Mesenchymal stem cell (in vitro differentiated cells and primary cell): ENCODE data around the gene DDR1.

Source experiments
- DNase-seq: peaks from one replicate; pipeline ENCODE4 v3.0.0-alpha.2; 2013
- H2AFZ ChIP-seq: one replicate; pipeline ENCODE4 v1.6.1; 2013; ENCODE audit warnings: low read depth, mild to moderate bottlenecking, control low read depth, inconsistent platforms, low read length, moderate library complexity
- H2AK5ac ChIP-seq: 2 replicates; pipeline ENCODE4 v1.6.1; 2013; ENCODE audit warnings: low read length, moderate library complexity, mild to moderate bottlenecking, inconsistent platforms; ENCODE audit not compliant: severe bottlenecking
- H2BK120ac ChIP-seq: one replicate; pipeline ENCODE4 v1.6.1; 2013; ENCODE audit warnings: low read depth, mild to moderate bottlenecking, inconsistent platforms, low read length, moderate library complexity
- H2BK12ac ChIP-seq, 2 experiments: one replicate each; pipeline ENCODE4 v1.6.1; 2013; ENCODE audit warnings: inconsistent platforms in 2 of 2, low read length in 2 of 2, mild to moderate bottlenecking in 2 of 2, moderate library complexity in 2 of 2, control low read depth in 1 of 2
- H2BK15ac ChIP-seq: one replicate; pipeline ENCODE4 v1.6.1; 2013; ENCODE audit warnings: mild to moderate bottlenecking, low read depth, inconsistent platforms; ENCODE audit not compliant: poor library complexity, severe bottlenecking
- H2BK5ac ChIP-seq: 2 replicates; pipeline ENCODE4 v1.6.1; 2013; ENCODE audit warnings: low read depth, mild to moderate bottlenecking, low read length, control low read depth, inconsistent platforms; ENCODE audit not compliant: poor library complexity, severe bottlenecking
- H3K14ac ChIP-seq, 2 experiments: one replicate each; pipeline ENCODE4 v1.6.1; 2013; ENCODE audit warnings: inconsistent platforms in 2 of 2, low read length in 2 of 2, control low read depth in 1 of 2, mild to moderate bottlenecking in 1 of 2, moderate library complexity in 1 of 2
- H3K18ac ChIP-seq, 2 experiments: one replicate each; pipeline ENCODE4 v1.6.1; 2013; ENCODE audit warnings: inconsistent platforms in 2 of 2, low read length in 2 of 2, control low read depth in 1 of 2, low read depth in 1 of 2, mild to moderate bottlenecking in 1 of 2
- H3K23ac ChIP-seq, 2 experiments: one replicate each; pipeline ENCODE4 v1.6.1; 2013; ENCODE audit warnings: inconsistent platforms in 2 of 2, low read length in 2 of 2, mild to moderate bottlenecking in 2 of 2, moderate library complexity in 2 of 2, control low read depth in 1 of 2
- H3K27ac ChIP-seq: 2 replicates; pipeline ENCODE4 v1.5.1; 2013; ENCODE audit warnings: mild to moderate bottlenecking, moderate library complexity, low read length, control low read depth, inconsistent platforms; ENCODE audit not compliant: poor library complexity, severe bottlenecking
- H3K27me3 ChIP-seq, 2 experiments: 2 replicates each; pipeline versions ENCODE4 v1.6.1 to v1.7.0; 2013; ENCODE audit warnings: low read length in 2 of 2, mild to moderate bottlenecking in 2 of 2, moderate library complexity in 2 of 2, control low read depth in 1 of 2, inconsistent platforms in 1 of 2; ENCODE audit not compliant: control insufficient read depth in 1 of 2, insufficient read depth in 1 of 2
- H3K36me3 ChIP-seq, 2 experiments: 2 replicates each; pipeline versions ENCODE4 v1.6.1 to v1.7.0; 2013; ENCODE audit warnings: low read length in 2 of 2, control low read depth in 1 of 2, inconsistent platforms in 1 of 2, low read depth in 1 of 2, mild to moderate bottlenecking in 1 of 2; ENCODE audit not compliant: insufficient read depth in 2 of 2, control insufficient read depth in 1 of 2
- H3K4ac ChIP-seq, 2 experiments: one replicate each; pipeline ENCODE4 v1.6.1; 2013; ENCODE audit warnings: inconsistent platforms in 2 of 2, low read length in 2 of 2, mild to moderate bottlenecking in 2 of 2, moderate library complexity in 2 of 2, control low read depth in 1 of 2, low read depth in 1 of 2
- H3K4me1 ChIP-seq: 2 replicates; pipeline ENCODE4 v1.6.1; 2013; ENCODE audit warnings: low read depth, low read length, control low read depth; ENCODE audit not compliant: control insufficient read depth, insufficient read depth
- H3K4me2 ChIP-seq: 2 replicates; pipeline ENCODE4 v1.6.1; 2013; ENCODE audit warnings: low read length, mild to moderate bottlenecking, inconsistent platforms; ENCODE audit not compliant: poor library complexity, severe bottlenecking
- H3K4me3 ChIP-seq, 2 experiments: 2 replicates each; pipeline versions ENCODE4 v1.5.1 to v1.7.0; 2013; ENCODE audit warnings: low read length in 2 of 2, mild to moderate bottlenecking in 2 of 2, control low read depth in 1 of 2, low read depth in 1 of 2; ENCODE audit not compliant: insufficient read depth in 1 of 2
- H3K79me1 ChIP-seq: replicated peaks from 2 replicates; pipeline ENCODE4 v1.6.1; 2013; ENCODE audit warnings: mild to moderate bottlenecking, control low read depth, low read length, inconsistent platforms; ENCODE audit not compliant: poor library complexity, severe bottlenecking
- H3K9ac ChIP-seq: 2 replicates; pipeline ENCODE4 v1.7.0; 2013; ENCODE audit warnings: mild to moderate bottlenecking, low read length, moderate library complexity
- H3K9me3 ChIP-seq: 2 replicates; pipeline ENCODE4 v1.7.0; 2013; ENCODE audit warnings: mild to moderate bottlenecking, low read length; ENCODE audit not compliant: control insufficient read depth
- H4K8ac ChIP-seq: one replicate; pipeline ENCODE4 v1.6.1; 2013; ENCODE audit warnings: inconsistent platforms, mild to moderate bottlenecking, low read length, moderate library complexity
- H4K91ac ChIP-seq: one replicate; pipeline ENCODE4 v1.6.1; 2013; ENCODE audit warnings: mild to moderate bottlenecking, low read length, inconsistent platforms
- WGBS: methylation state at CpG from one replicate; pipeline ENCODE4 v1.1.7; 2013; ENCODE audit warnings: mixed read lengths; 5-methylcytosine and 5-hydroxymethylcytosine counted together

The DDR1 gene

DNA sequence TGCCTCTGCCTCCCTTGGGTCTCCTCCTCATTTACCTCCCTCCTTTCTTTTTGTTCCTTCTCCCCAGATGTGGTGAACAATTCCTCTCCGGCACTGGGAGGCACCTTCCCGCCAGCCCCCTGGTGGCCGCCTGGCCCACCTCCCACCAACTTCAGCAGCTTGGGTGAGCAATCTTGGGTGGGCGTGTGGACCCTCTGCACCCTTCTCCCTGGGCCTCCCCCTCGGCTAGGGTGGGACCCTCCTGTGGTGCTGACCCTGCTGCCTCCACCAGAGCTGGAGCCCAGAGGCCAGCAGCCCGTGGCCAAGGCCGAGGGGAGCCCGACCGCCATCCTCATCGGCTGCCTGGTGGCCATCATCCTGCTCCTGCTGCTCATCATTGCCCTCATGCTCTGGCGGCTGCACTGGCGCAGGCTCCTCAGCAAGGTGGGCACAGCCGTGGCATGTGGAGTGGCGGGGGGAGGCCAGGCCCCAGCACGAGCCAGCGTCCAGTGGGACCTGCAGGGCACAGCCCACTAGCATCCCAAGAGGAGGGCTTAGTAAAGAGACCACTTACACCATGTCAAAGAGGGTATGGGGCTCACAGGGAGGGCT, 8.8 kb downstream of the DDR1 start:
- no peak overlapping the region for H3K9ac ChIP-seq
- no peak for DNase-seq
- H3K27me3 ChIP-seq: no peaks in the 10 kb centered on the region
- no peak overlapping the region for H3K23ac ChIP-seq
- peaks cover 56% of the 10 kb centered on the region for H3K79me1 ChIP-seq
- H2AK5ac ChIP-seq: no peak overlapping the region
- no peaks in the 10 kb centered on the region for H3K9me3 ChIP-seq
- H2BK120ac ChIP-seq: no peak overlapping the region
- no peak overlapping the region for H3K27ac ChIP-seq
- no peak overlapping the region for H3K4me2 ChIP-seq
- H2BK12ac ChIP-seq: no peak overlapping the region
- no peak overlapping the region for H4K8ac ChIP-seq
- peaks cover 39 to 91% of the 10 kb centered on the region in 2 experiments for H3K36me3 ChIP-seq
- WGBS: 87% methylated on average over 16 of the region's 16 CpGs
- H2BK5ac ChIP-seq: no peak overlapping the region
- no peak overlapping the region for H2AFZ ChIP-seq
- no peak overlapping the region for H3K4ac ChIP-seq
- H4K91ac ChIP-seq: no peak overlapping the region
- no peak overlapping the region for H3K4me3 ChIP-seq
- H2BK15ac ChIP-seq: peak overlapping the region; percentile 1
- H3K4me1 ChIP-seq: peaks cover 25% of the 10 kb centered on the region
- H3K18ac ChIP-seq: no peak overlapping the region
- no peak overlapping the region for H3K14ac ChIP-seq

GRCh38 chr6:30893666-30894065, 9.3 kb downstream of the DDR1 start:
- no peak overlapping the region for H2BK15ac ChIP-seq
- H3K4me2 ChIP-seq: no peak overlapping the region
- H4K8ac ChIP-seq: no peak overlapping the region
- H3K36me3 ChIP-seq: peaks cover 45 to 95% of the 10 kb centered on the region in 2 experiments
- H3K9me3 ChIP-seq: no peaks in the 10 kb centered on the region
- H3K4me3 ChIP-seq: no peak overlapping the region
- H2BK12ac ChIP-seq: no peak overlapping the region
- no peak overlapping the region for H3K4ac ChIP-seq
- H3K27me3 ChIP-seq: no peaks in the 10 kb centered on the region
- H3K27ac ChIP-seq: no peak overlapping the region
- DNase-seq: no peak
- no peak overlapping the region for H4K91ac ChIP-seq
- H3K18ac ChIP-seq: no peak overlapping the region
- peaks cover 22% of the 10 kb centered on the region for H3K4me1 ChIP-seq
- H2BK5ac ChIP-seq: no peak overlapping the region
- H2AK5ac ChIP-seq: no peak overlapping the region
- 95% methylated on average over 8 of the region's 8 CpGs for WGBS
- H3K14ac ChIP-seq: no peak overlapping the region
- H3K79me1 ChIP-seq: peaks cover 55% of the 10 kb centered on the region
- H2AFZ ChIP-seq: no peak overlapping the region
- no peak overlapping the region for H3K23ac ChIP-seq
- no peak overlapping the region for H2BK120ac ChIP-seq
- no peak overlapping the region for H3K9ac ChIP-seq

DNA sequence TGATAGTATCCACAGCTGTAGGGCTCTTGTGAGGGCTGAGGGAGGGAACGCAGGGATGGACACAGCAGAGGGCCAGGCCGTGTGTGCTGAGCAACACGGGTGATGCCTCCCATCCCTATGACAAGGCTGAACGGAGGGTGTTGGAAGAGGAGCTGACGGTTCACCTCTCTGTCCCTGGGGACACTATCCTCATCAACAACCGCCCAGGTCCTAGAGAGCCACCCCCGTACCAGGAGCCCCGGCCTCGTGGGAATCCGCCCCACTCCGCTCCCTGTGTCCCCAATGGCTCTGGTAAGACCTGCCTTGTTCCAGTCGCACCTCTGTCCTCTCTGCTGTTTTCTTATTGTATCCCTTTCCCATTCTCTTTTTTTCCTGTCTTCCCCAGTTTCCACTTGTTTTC, 10.1 kb downstream of the DDR1 start:
- Histone ChIP-seq H2BK12ac (no peak overlapping the region), H2BK5ac (no peak overlapping the region)
- WGBS: 91% methylated on average over 12 of the region's 12 CpGs

DNA sequence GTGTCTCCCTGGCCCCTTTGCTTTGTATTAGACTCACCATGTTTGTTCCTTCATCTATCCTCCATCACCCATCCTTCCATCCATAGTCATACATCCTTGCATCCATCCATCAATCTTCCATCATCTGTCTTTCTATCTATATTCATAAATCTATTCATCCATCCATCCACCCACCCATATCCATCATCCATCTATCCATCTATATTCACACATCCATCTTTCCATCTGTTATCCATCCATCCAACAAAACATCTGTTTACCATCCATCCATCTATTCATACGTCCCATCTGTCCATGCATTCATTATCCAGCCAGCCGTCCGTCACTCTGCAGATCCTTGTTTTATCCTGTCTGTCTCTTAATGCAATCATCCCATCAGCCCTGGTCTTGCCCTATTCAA, 10.6 kb downstream of the DDR1 start:
- peaks cover 50% of the 10 kb centered on the region for H3K79me1 ChIP-seq
- 90% methylated on average over 3 of the region's 3 CpGs for WGBS

More for the DNA sequence above, 10.1 kb downstream of the DDR1 start:
- Histone ChIP-seq H3K9me3 (no peaks in the 10 kb centered on the region), H2BK120ac (no peak overlapping the region), H3K27me3 (no peaks in the 10 kb centered on the region), H2AK5ac (no peak overlapping the region), H3K23ac (no peak overlapping the region), H3K14ac (no peak overlapping the region), H4K91ac (no peak overlapping the region), H2AFZ (no peak overlapping the region), H3K4ac (no peak overlapping the region), H2BK15ac (no peak overlapping the region), H3K18ac (no peak overlapping the region), H3K27ac (no peak overlapping the region), H4K8ac (no peak overlapping the region), H3K4me3 (no peak overlapping the region), H3K4me2 (no peak overlapping the region), H3K4me1 (peaks cover 16% of the 10 kb centered on the region), H3K9ac (no peak overlapping the region), H3K79me1 (peaks cover 52% of the 10 kb centered on the region), H3K36me3 (peaks cover 52 to 95% of the 10 kb centered on the region in 2 experiments)
- no peak for DNase-seq

More for the DNA sequence above, 10.6 kb downstream of the DDR1 start:
- DNase-seq: no peak
- H4K8ac ChIP-seq: no peak overlapping the region
- peaks cover 14% of the 10 kb centered on the region for H3K4me1 ChIP-seq
- peaks cover 54 to 95% of the 10 kb centered on the region in 2 experiments for H3K36me3 ChIP-seq
- H2BK5ac ChIP-seq: no peak overlapping the region
- H2AK5ac ChIP-seq: no peak overlapping the region
- H3K14ac ChIP-seq: no peak overlapping the region
- no peak overlapping the region for H2AFZ ChIP-seq
- H3K27ac ChIP-seq: no peak overlapping the region
- no peak overlapping the region for H2BK12ac ChIP-seq
- H2BK15ac ChIP-seq: no peak overlapping the region
- no peak overlapping the region for H3K4me2 ChIP-seq
- H3K18ac ChIP-seq: no peak overlapping the region
- no peak overlapping the region for H2BK120ac ChIP-seq
- H3K9ac ChIP-seq: no peak overlapping the region
- no peak overlapping the region for H4K91ac ChIP-seq
- H3K4me3 ChIP-seq: no peak overlapping the region
- no peaks in the 10 kb centered on the region for H3K9me3 ChIP-seq
- no peak overlapping the region for H3K4ac ChIP-seq
- no peak overlapping the region for H3K23ac ChIP-seq
- no peaks in the 10 kb centered on the region for H3K27me3 ChIP-seq
